HG03066 (cell line): ENCODE measurements around the gene NFATC2.

Experiments used
- ATAC-seq: cut with Tn5 transposase; IDR thresholded peaks from one replicate; pipeline ENCODE4 v1.9.1; 2021; ENCODE audit warnings: low read depth; ENCODE audit not compliant: unreplicated experiment

NFATC2 gene

GRCh38 chr20:51458751-51459439 lies 83.6 kb downstream of the NFATC2 start:
- ATAC-seq: no peak

DNA sequence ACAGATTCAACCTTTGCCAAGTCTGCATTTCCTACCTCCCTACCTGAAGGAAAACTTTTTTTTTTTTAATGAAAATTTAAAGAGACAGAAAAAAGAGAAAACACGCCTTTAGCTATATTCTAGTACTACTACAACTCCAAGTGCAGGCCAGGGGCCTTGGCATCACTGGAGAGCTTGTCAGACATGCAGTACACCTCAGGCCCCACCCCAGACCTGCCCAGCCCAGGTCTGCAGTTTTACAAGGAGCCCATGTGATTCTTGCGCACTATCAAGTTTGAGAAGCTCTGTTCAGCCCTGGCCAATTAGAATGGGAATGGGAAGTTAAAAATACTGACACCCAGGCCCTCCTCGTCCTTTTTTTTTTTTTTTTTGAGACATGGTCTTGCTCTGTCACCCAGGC lies 85.0 kb downstream of the NFATC2 start:
- ATAC-seq: no peak

DNA sequence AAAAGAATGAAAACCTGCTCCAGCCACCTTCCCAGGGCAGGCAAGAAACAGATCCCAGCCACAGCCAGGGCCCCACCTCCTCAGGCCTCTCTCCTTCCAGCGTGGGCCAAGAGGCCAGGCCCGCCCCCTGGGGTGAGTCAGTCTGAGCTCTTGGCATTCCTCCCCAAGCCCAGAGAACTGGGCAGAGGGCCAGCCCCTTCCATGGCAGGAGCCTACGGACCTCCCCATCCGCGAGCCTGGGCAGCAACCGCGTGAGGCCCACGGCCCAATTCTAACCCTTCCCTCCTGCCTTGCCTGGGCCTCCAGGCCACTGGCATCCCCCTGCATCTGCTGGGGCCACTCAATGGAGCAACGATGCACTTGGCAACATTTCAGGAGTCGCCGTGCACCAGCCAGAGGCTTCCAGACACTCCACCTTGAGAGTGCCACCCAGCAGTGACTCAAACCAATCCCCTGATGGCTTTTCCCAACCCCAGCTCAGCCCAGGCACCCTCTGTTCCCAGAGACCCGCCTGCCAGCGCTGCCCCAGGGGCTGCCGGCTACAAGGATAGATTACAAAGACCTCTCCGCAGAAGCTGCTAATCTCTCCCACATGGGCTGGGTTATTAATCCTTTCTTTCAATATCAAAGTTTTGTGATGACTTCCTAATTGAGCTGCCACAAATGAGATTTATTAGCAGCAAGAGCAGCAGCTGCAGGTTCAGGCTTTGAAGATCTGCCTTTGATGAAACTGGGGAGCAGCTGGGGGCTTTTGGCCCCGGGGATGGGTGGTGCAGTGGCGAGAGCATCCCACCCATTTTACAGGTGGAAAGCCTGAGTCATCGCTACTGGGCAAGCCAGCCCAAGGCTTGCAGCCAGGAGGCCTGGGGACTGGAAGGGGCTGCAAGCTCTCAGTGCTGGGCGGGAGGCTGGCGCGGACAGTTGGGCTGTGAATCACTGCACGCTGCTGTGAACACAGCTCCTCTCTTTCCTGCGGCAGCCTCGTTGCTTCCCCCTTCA lies 85.7 kb downstream of the NFATC2 start:
- no peak for ATAC-seq

DNA sequence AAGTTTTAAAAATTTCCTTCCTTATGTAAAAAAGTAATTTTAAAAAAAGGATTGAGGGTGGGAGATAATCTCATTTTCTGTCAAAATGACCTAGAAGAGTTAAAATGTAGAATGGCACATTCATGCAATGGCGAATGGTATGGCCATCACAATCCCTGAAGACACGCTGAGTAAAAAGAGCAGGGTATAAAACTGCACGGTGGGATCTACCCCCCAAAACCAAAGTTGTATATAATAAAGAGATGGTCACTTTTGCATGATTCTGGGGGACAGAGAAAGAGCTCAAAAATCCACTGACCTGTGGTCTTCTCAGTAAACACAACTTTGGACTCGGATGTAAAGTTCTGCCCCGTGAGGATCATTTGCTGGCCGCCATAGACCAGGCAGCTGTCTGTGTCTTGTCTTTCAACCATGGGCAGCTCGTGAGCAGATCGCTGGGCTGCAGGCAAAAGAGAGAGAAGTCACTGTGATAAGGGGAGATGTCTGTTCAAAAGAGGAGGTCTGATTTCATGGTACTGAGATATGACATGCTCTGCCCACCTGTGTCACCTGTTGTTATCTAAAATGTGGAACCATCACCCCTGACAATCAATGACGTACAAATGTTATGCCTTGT lies 88.2 kb downstream of the NFATC2 start:
- no peak for ATAC-seq

DNA sequence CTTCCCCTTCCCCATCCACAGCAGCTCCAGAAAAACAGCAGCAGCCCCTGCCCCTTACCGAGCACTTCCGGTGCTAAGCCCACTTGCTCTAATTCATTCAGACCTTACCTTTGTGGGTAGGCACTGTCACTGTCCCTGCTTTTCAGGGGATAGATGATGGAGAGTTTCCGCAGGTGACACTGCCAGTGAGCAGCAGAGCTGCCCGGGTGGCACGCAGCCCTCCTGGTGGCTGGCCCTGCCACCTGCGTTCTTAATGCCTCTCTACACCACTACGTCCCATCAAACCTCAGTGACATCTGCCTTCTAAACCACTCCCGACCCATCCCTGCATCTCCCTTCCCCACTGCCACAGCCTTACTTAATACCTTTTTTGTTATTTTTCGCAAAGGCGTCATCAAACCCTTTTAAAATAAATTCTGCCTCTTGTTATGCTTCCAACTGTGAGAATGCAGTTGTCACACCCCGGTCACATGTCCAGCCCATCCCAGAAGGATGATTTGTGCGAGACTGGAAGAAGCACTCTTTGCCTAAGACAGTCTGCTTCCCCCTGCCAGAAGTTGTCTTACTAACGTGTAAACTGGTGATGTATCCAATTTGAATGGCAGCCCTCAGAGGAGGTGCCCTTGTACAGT lies 89.7 kb downstream of the NFATC2 start:
- ATAC-seq: no peak

DNA sequence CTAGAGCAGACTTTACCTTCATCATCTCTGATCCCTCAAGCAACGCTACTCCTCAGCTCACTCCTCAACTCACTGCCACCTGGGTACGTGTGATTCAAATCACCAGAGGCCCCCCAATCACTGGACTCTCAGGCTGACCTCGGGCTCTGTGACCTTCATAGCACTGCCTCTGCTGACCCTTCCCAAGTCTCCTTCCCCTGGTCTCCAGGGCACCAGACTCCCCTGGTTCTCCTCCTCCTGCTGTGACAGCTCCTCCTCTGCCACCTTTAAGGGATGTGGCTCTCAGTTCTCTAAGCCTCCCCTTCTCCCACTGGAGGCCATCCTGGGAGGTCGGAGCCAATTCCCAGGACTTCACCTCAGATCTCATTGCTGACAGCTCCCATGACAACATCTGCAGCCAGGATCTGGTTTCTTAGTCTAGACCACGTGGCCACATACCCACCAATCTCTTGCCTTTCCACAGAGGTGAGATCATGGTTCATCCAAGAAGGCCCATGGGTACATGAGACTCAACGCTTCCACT lies 90.4 kb downstream of the NFATC2 start:
- no peak for ATAC-seq

- ATAC-seq: no peak
Observed at GRCh38 chr20:51451484-51451883, 91.0 kb downstream of the NFATC2 start.

- ATAC-seq: no peak
Observed at GRCh38 chr20:51450984-51451383, 91.5 kb downstream of the NFATC2 start.

- ATAC-seq: no peak
Observed at GRCh38 chr20:51450221-51450712, 92.3 kb downstream of the NFATC2 start.

DNA sequence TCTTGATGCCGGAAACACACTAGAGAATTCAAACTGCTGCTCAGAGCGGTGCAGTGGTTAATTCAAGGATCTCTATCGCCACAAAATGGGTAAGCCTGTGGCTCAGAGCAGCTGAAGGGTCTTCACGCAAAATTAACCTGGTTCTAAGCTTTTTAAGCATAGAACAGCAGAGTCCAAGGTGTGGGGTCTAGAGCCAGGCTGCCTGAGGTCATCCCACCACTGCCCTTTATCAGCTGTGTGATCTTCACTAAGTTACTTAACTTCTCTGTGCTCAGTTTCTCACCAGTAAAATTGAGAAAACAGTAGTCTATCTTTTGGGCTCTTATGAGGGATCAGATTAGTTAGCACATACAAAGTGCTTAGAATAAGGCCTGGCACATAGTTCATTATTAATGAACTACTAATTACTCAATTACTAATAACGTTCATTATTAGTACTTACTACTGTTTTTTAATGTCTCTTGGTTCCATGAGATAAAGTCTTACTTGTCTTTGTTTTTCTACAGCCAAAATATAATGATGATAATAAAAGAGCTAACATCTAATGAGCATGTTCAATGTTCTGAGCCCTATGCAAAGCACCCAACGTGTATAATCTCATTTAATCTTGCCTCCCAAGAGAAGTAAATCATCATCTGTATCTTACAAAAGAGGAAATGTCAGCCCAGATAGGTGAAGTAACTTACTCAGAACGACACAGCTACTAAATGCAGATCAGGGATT lies 92.9 kb downstream of the NFATC2 start:
- no peak for ATAC-seq

DNA sequence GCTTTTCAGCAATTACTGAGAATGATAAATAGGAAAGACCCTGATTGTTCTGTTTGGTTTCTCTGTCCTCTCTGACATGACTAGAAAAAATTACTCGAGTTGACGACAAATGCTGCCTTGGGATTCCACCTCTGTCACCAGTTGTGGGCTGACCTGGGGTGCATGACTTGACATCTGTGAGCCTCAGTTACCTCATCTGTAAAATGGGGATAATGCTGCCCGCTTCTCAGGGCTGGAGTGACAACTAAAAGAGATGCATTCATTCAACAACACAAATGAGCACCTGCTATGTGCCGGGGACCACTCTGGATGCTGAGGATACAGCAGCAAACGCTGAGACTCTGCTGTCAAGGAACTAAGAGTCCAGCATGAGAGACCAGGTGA lies 94.8 kb downstream of the NFATC2 start:
- no peak for ATAC-seq

DNA sequence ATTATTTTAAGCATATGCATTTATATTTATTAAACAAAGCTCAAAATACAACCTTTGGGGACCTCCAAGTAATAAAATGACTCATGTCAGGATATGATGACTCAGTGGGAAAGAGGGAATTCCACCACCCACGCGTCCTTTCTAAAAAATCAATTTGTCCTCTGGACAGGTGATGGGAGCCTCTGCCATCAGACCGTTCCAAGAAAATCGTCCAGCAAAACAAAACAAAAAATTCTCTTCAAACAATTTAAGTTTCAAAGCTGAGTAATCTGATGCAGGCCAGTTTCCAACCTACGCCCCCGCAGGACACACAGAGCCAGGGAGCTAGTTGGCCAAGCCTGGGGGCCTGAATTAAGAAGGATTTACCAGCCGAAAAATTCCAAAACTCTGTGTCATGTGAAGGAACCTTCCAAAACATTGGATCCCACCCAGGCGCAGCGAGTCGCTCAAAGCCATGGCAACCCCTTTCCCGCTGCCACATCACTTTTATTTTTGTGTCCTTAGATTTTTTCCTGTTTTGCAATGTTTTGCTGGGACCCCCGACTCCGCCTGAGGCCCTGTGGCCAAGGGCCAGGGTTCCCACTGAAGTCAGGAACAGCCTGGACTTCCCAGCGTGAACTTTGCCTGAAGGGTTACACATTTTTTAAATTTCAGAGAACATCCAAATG lies 95.3 kb downstream of the NFATC2 start:
- no peak for ATAC-seq

DNA sequence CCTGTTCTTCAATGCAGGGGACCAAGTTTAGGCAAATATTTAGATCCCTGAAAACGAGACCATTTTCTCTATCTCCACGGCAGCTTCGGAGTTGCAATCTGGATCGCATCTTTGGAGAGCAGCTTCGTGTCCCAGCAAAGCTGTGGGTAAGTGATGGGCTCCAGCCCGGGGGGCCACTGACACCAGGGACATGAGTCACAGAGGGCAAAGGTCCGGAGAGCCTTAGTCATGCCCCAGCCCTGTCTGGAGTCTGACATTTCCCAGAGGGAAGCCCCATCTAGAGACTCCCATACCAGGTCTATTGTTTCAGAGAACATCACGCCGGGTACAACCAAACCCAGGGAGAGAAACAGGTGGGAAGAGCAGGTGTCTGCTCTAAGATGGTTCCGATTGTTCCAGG lies 95.9 kb downstream of the NFATC2 start:
- ATAC-seq: no peak

DNA sequence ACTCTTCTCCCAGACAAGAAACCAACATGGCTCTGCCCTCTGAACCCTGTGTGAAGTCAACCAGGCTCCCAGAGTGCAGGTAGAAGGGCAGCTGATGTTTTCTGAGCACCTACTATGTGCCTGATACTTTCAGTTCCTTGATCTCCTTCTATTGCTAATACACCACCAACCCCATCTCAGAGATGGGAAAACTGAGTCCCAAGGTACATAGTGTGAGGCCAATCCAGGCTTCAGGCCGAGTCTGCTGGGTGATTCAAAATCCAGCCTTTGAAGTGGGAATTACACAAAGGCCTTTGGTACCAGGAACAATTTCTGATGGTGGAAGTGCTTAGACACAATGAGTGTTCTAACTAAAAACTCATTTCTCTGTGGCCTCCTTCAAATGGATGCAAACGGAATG lies 96.3 kb downstream of the NFATC2 start:
- no peak for ATAC-seq

DNA sequence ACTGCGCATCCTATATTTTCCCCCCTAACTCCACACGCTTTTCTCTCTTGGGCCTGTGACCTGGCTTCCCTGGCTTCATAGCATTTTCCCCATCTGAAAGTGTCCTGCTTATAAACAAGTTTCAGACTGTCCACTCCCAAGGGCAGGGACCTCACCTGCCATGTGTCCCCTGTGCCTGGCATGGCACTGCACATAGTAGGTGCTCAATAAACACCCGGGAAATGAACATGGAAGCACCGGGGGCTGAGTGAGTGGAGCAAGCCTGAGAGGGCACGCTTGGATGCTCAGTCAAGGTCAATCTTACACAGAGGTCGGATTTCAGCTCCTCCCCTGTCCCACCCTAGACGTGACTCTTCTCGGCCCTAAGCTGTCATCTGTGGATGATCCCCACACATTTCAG lies 96.9 kb downstream of the NFATC2 start:
- ATAC-seq: no peak

DNA sequence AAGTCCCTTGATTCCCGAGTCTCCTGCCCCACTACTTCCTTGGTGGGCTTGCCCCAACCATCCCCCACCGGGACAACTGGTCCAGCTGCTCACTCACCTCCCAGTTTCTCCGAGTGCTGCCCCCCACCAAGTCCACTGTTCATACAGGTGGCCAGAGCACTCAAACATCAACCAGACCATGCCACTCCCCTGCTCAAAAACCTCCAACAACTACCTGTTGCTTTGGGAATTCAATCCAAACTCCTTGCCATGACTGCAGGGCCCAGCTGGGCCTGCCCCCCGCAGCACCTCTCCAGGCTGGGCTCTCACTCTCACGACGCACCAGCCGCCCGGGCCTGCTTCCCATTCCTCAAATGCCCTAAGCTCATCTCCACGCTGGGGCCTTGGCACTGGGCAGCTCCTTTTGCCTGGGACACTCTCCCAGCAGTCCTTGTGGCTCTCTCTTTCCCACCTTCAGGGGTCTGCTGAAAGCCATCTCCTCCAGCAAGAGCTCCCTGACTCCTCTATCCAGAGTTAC lies 97.5 kb downstream of the NFATC2 start:
- ATAC-seq: no peak

GRCh38 chr20:51444467-51444866 lies 98.1 kb downstream of the NFATC2 start:
- no peak for ATAC-seq

DNA sequence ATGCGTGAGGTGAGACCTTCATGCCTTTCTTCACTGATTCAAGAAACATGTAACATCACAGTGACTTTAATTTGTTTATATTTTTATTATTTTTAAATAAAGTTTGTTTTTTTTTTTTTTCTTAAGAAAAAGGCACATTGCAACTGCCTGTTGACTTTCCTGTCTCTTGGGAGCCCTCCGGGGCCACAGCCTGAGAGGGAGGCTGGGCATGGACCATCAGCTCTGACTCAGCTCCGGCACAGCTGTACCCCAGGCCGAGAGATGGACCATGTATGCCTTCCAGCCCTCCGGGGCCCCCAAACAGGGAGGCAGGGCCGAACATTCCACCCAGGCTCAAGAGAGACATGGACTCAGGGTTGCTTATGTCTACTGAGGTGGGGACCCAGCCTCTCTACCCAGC lies 99.9 kb downstream of the NFATC2 start:
- no peak for ATAC-seq

- no peak for ATAC-seq
Observed at GRCh38 chr20:51440589-51440988, 101.9 kb downstream of the NFATC2 start.
